SK-N-DZ (cell line): ENCODE measurements around the gene NBAS.

Experiments used
- DNase-seq: peaks from one replicate; pipeline ENCODE4 v3.0.0-alpha.2; 2015; ENCODE audit warnings: low spot score

Gene NBAS

DNA sequence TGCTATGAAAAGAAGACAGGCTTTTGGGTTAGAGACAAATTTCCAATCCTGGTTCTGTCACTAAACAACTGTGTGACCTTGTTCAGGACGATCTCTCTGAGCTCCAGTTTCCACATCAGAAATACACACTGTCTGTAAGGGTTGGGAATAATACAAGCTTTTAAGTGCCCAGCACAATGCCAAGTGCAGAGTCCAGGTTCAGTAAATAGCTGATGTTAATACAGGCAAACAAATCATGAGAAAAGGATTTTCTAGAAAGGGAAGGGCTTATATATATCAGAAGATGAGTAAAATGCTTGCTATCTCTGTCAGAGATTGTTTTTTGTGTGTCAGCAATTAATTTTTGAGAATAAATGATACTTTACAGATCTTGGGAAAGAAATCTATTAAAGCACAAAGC, 388.3 kb downstream of the NBAS start:
- DNase-seq = no peak

- no peak for DNase-seq
Measured at GRCh38 chr2:15170070-15170775, 390.9 kb downstream of the NBAS start.

DNA sequence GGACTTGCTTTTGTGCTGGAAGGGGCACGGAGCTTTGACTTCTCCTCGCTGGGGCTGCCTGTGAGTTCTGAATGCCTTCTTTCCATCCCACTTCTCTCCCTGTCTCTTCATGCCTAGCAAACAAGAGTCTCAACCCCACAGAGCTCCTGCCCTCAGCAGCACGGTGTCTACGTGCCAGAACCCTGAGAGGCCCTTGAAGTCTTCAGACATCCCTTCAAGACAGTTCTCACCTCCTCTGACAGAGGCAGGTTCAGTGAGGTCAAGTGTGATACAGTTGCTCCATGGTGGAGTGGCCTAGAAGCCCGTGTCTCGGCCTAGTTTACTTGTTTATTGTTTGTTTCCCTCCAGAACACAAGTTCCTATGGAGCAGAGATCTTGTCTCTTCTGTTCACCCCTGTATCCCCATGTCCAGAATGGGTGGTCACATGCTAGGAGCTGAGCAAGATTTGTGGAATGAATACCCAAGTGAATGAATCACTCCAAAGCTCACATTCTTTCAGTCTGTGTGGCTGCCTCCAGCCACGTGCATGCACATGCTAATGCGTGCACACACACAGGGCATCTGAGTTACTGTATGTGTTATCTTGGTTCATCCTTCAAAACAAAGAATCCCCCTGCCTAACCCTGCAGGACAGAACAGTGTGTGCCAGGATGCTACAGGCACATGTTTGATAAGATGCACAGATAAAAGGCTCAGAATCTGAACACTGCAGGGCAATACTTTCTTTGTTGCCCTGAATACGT, 391.6 kb downstream of the NBAS start:
- DNase-seq = no peak

DNA sequence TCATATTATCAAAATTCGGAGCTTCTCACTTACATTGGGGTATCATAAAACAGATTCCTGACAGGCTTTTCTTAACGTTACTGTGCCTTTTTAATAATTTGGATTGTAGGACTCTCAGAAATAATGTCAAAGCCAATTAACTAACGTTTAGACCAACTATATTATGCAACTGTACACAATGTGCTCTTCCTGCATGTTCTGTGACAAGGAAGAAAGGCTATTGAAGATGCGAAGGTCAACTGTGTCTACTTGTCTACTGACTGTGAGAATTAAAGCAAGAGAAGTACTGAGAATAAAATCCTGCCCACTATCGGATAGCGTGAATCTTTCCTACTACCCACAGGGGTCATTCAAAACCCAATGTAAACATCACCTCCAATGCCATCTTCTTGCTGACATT, 393.0 kb downstream of the NBAS start:
- no peak for DNase-seq

DNA sequence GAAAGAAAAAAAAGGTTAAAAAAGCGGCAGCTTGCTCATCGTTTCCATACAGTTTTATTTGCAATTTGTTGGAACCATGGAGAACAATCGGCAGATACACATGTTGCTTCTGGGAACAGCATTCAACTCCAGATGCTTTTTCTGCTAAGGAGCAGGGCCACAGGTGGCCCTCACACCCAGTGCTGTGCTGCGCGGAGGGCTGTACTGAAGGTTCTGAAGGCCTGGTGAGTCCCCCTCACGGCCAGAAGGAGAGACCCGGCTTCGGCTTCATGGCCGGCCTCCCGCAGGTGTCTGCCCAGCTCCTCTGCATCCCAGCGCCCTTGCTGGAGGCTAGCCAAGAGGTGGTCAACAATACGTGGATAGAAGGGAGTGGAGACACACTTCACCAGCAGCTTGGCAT, 394.3 kb downstream of the NBAS start:
- DNase-seq = no peak

DNA sequence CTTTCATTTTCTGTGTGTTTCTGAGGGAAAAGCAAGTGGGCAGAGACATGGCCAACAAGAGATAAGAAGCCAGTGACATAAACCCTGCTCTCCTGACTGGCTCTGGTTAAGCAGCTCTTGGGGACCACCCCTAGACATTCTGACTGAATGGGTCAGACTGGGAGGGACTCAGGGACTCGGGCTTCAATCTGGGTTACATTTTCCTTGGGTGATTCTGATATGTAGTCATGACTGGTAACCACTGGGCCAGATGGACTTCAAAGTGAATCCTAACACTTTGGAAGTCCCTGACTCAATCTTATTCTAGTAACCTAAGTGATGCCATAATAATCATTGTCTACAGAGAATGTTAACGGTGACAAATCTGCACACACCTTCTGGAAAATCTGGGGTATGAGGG, 397.8 kb downstream of the NBAS start:
- no peak for DNase-seq

GRCh38 chr2:15162620-15163019, 398.5 kb downstream of the NBAS start:
- no peak for DNase-seq

DNA sequence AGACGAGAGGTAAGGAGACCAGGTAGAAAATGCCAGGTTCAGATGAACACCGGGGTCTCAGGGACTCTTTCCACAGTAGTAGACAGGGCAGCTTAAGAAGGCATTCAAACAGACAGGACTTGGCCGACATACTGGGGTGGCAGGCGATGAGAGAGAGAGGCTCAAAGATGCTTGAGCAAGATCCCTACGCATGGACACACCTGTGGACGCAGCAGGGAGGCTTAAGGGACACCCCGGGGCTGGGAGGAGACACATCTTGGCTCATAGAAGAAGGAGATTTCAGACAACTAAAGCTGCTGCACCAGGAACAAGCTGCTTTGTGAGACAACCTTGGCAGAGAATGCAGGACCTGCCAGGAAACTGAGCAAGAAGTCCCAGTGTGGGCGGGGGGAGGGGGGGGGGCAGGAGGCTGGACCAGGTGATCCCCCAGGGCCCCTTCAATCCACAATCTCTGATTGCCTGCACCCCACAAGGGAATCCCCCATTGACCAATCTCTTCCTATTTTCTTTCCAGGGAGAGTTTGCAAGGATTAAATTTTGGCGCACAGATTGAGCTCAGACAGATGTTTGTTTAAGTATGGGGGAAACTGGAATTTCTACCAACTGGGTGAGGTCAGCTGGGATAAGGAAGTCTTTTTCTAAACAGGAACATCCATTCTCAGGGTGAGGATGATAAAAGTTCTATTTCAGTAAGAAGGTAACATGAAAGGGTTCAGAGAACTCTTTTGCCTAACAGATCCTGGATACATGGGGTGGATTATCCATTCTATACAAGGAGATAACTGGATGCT, 400.7 kb downstream of the NBAS start:
- no peak for DNase-seq

DNA sequence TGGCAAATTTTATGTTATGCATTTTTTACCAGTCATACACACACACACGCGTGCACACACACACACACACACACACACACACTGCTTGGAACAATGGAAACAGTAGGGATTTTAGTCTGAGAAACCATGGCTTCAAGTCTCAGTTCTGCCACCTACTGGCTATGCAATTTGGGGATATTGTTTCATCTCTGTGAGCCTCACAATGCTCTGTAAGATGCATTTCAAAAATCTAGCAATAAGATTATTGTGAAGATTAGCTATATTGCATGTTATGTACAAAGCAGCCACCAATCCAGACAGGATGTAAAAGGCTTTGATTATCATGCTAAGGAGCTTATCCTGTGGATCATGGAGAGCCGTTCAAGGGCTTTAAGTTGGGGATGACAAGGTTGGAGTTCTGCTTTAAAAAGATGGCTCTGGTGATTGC, 401.4 kb downstream of the NBAS start:
- peak; percentile 29 for DNase-seq

DNA sequence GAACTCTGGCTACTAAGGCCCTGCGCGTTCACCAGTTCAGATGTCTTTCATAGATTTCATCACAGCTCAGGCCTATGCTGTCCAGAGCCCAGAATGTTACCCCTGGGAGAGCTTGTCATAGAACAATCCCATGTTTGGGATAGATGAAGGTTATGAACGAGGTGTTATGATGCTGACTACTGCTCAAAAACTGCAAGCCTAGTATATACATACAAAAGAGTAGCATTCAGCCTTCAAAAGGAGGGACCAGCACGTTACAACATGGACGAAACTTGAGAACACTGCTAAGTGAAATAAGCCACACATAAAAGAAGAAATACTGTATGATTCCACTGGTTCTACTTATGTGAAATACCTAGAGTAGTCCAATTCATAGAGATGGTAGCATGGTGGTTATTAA, 401.9 kb downstream of the NBAS start:
- no peak for DNase-seq

GRCh38 chr2:15158532-15158931, 402.6 kb downstream of the NBAS start:
- DNase-seq = no peak

DNA sequence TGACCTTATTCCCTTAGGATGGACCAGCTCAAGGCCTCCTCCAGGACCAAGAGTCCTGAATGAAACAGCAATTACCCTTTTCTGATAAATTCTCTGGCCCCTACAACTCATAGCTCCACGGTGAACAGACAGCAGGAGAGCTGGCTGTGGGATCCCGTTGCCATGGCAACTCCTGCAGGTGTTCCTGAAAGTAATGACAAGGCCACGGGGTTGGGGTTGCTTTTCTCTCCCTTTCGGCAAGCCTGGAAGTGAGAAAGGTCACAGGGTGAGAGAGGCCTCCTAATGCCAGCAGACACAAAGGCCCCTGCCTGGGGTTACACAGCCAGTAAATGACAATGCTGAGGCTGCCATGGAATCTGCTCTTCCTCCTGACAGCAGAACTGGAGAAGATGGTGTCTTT, 403.0 kb downstream of the NBAS start:
- peak; percentile 68 for DNase-seq

DNA sequence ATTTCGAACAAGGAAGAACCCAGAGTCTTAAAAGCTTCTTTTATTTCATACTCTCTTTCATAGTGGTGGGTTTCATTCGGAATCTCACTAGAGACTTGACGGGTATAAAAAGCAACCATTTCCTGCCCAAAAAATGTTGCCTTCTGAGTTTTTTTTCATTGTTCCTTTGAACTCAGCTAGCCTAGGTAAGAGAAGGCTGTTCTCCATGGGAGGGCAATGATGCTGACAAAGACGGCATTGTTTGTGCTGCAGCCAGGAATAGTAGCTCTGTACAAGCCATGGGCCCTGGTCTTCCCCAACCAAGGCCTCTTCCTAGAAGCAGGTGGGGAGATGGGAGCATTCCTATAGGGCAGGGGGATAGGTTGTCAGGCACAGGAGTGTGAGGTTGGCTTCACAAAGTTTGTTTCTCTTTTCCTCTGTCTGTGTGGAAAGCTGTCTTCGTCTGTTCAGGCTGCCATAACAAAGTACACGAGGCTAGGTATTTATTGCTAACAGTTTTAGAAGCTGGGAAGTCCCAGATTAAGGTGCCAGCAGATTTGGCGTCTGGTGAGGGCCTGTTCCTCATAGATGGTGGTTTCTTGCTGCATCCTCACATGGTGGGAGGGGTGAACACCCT, 405.1 kb downstream of the NBAS start:
- DNase-seq = no peak

DNA sequence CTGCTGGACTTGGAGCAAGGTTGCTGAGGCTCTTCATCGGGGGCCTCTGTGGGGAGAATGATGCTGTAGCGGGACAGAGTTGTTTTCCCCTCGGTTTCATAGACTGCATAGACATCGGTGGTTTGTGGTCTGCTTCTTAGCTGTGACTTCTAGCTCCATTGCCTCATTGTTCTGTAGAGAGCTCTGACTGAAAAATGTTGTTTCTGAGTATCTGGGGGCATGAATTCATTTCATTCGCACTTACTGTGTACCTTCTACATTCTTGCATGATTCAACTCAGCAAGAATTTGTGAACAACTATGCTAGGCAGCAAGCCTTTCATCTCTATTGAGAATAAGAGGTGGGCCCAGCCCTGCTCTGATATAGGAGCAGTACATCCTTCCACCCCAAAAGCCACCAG, 406.8 kb downstream of the NBAS start:
- DNase-seq = no peak

GRCh38 chr2:15152382-15152781, 408.8 kb downstream of the NBAS start:
- no peak for DNase-seq

GRCh38 chr2:15149063-15149462, 412.1 kb downstream of the NBAS start:
- no peak for DNase-seq

- DNase-seq = no peak
Measured at GRCh38 chr2:15147591-15147990, 413.5 kb downstream of the NBAS start.

GRCh38 chr2:15146960-15147359, 414.2 kb downstream of the NBAS start:
- DNase-seq = no peak

- DNase-seq = no peak
Measured at GRCh38 chr2:15145919-15146318, 415.2 kb downstream of the NBAS start.

- no peak for DNase-seq
Measured at GRCh38 chr2:15145046-15145817, 415.9 kb downstream of the NBAS start.

DNA sequence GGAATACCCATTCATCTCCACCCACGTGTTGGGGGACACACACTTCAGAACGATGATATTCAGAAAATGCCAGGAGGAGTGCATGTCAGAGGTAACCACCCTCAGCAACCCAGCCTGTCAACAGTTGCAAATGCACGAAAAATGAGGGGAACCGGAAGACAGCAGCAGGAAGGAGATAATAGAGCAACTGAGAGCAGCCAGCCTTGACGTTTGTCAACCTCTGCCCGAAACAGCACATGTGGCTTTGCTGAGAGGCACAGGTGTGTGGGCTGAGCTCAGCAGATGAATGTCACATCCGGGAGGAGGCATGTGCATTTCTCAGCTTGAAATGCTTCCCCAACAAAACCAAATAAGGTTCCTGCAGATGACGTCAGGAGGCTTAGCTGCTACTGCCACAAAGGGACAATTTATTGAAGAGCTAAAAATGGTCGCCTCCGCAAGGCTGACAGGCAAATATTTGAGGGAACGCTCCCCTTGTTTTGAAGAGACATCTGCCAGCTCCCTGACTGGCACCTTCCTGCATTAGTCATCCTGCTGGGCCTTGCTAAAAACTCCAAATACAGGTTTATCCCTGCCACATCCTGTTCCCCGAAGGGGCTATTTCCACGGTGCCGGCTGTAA, 419.0 kb downstream of the NBAS start:
- no peak for DNase-seq
